ENCODE data around the gene SSTR1.

- TF ChIP-seq CTCF (IDR thresholded peaks at IDR 0.05) (no peak), POLR2A (IDR thresholded peaks at IDR 0.05) (no peak)
Observed at GRCh38 chr14:38238332-38238731, 30.6 kb downstream of the SSTR1 start.

Measured in Peyer's patch (tissue), 4 donors.